Cardiac fibroblast (primary cell): Measurements from ENCODE around the gene MPP3.

ENCODE experiments used
- DNase-seq, 2 donors: peaks; one replicate each; pipeline versions ENCODE4 v3.0.0 to v3.0.0-alpha.2; 2010; ENCODE audit warnings: low read depth in 2 of 2
- H3K4me3 ChIP-seq, 2 donors: replicated peaks in 1 of 2; 1 replicate in 1 of 2; 2 replicates in 1 of 2; pipeline ENCODE4 v1.5.1; 2011; ENCODE audit warnings: low read depth in 2 of 2, low read length in 2 of 2, mild to moderate bottlenecking in 2 of 2, moderate library complexity in 1 of 2
- CTCF ChIP-seq: IDR thresholded peaks from one replicate; pipeline ENCODE4 v1.5.1; 2011; ENCODE audit warnings: low read depth, mild to moderate bottlenecking, low read length, inconsistent platforms

Gene MPP3

GRCh38 chr17:43810823-43811222 lies 22.1 kb downstream of the MPP3 start:
- DNase-seq, result no peak
- no peak for TF ChIP-seq CTCF
- H3K4me3 ChIP-seq, result no peak overlapping the region

- no peak for DNase-seq
- no peak for TF ChIP-seq CTCF
- no peak overlapping the region for H3K4me3 ChIP-seq
These were observed 22.7 kb downstream of the MPP3 start for GRCh38 chr17:43810226-43810715.

- TF ChIP-seq CTCF, result no peak
- no peak for DNase-seq
- H3K4me3 ChIP-seq, result no peak overlapping the region
These were observed 23.8 kb downstream of the MPP3 start for GRCh38 chr17:43809121-43809520.

GRCh38 chr17:43808076-43808475 lies 24.9 kb downstream of the MPP3 start:
- no peak for TF ChIP-seq CTCF
- no peak for DNase-seq

GRCh38 chr17:43805117-43805516 lies 27.8 kb downstream of the MPP3 start:
- DNase-seq, result no peak
- no peak overlapping the region for H3K4me3 ChIP-seq
- no peak for TF ChIP-seq CTCF

More at GRCh38 chr17:43808076-43808475, 24.9 kb downstream of the MPP3 start:
- no peak overlapping the region for H3K4me3 ChIP-seq

GRCh38 chr17:43803758-43804157 lies 29.2 kb downstream of the MPP3 start:
- no peak for TF ChIP-seq CTCF
- DNase-seq, result no peak
- no peak overlapping the region for H3K4me3 ChIP-seq

- no peak overlapping the region for H3K4me3 ChIP-seq
- DNase-seq, result no peak
- TF ChIP-seq CTCF, result no peak
These were observed 31.1 kb downstream of the MPP3 start for GRCh38 chr17:43801844-43802243.
